ENCODE measurements around the gene FAM240B.

DNA sequence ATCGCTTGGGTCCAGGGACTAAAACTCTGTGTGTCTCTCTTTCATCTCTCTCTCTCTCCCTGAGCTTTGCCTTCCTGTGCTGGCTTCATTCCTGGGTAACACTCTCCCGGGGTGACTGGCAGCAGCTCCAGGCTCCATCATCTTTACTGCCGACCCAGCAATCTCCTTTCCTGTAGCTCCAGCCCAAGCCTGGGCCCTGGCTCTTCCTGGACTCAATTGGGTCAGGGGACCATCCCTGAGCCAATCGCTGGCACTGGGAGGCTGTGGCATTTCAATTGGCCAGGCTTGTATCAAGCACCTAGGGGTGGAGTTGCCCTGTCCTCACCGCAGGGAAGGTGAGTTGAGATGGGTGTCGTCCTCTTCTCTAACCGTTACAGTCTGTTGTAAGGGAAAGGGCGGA is 31.9 kb downstream of the FAM240B start:
- TF ChIP-seq, protein P1, sequence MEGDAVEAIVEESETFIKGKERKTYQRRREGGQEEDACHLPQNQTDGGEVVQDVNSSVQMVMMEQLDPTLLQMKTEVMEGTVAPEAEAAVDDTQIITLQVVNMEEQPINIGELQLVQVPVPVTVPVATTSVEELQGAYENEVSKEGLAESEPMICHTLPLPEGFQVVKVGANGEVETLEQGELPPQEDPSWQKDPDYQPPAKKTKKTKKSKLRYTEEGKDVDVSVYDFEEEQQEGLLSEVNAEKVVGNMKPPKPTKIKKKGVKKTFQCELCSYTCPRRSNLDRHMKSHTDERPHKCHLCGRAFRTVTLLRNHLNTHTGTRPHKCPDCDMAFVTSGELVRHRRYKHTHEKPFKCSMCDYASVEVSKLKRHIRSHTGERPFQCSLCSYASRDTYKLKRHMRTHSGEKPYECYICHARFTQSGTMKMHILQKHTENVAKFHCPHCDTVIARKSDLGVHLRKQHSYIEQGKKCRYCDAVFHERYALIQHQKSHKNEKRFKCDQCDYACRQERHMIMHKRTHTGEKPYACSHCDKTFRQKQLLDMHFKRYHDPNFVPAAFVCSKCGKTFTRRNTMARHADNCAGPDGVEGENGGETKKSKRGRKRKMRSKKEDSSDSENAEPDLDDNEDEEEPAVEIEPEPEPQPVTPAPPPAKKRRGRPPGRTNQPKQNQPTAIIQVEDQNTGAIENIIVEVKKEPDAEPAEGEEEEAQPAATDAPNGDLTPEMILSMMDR (IDR thresholded peaks at IDR 0.05) = no peak
- no peak for TF ChIP-seq POLR2A (IDR thresholded peaks at IDR 0.05)
